Liver (tissue), 3 donors: ENCODE results near the gene R3HCC1L.

Experiments
- EGR1 ChIP-seq, 2 donors: IDR thresholded peaks; 2 replicates each; pipeline ENCODE4 v1.6.1; 2016 to 2018; ENCODE audit warnings: antibody characterized with exemption in 2 of 2, low read depth in 2 of 2
- FOXA1 ChIP-seq: IDR thresholded peaks from 2 replicates; pipeline ENCODE4 v1.6.1; 2016; ENCODE audit warnings: antibody characterized with exemption
- GABPA ChIP-seq, 2 donors: IDR thresholded peaks in 1 of 2; conservative IDR thresholded peaks in 1 of 2; 2 replicates each; pipeline ENCODE4 v1.6.1; 2016; ENCODE audit warnings: antibody characterized with exemption in 2 of 2, mild to moderate bottlenecking in 1 of 2, moderate library complexity in 1 of 2
- HNF4A ChIP-seq, 2 donors: conservative IDR thresholded peaks; 2 replicates each; pipeline ENCODE4 v1.6.1; 2016; ENCODE audit warnings: antibody characterized with exemption in 2 of 2, mild to moderate bottlenecking in 2 of 2
- RAD21 ChIP-seq, 2 donors: IDR thresholded peaks; 2 replicates each; pipeline ENCODE4 v1.6.1; 2016; ENCODE audit warnings: antibody characterized with exemption in 2 of 2, mild to moderate bottlenecking in 2 of 2
- RXRA ChIP-seq, 2 donors: IDR thresholded peaks; 2 replicates each; pipeline ENCODE4 v1.6.1; 2017 to 2018; ENCODE audit warnings: antibody characterized with exemption in 2 of 2, mild to moderate bottlenecking in 1 of 2
- SP1 ChIP-seq: IDR thresholded peaks from 2 replicates; pipeline ENCODE4 v1.6.1; 2018; ENCODE audit warnings: antibody characterized with exemption, mild to moderate bottlenecking
- YY1 ChIP-seq: IDR thresholded peaks from 2 replicates; pipeline ENCODE4 v1.6.1; 2016; ENCODE audit warnings: antibody characterized with exemption, mild to moderate bottlenecking
- TF ChIP-seq, protein P1 (sequence below): fragments of 150-350 bp; IDR thresholded peaks from 2 replicates; pipeline ENCODE4 v1.5.1; 2017; ENCODE audit warnings: improper control_type of control experiment, low read depth, low read length; ENCODE audit not compliant: missing input control
- TF ChIP-seq, protein P2 (sequence below): IDR thresholded peaks from 2 replicates; pipeline ENCODE4 v1.6.1; 2016; ENCODE audit warnings: antibody characterized with exemption
- TF ChIP-seq, protein P3 (sequence below): IDR thresholded peaks from 2 replicates; pipeline ENCODE4 v1.6.1; 2016; ENCODE audit warnings: antibody characterized with exemption
- TF ChIP-seq, protein P4 (sequence below): IDR thresholded peaks from 2 replicates; pipeline ENCODE4 v1.6.1; 2016; ENCODE audit warnings: antibody characterized with exemption, mild to moderate bottlenecking
- donor health status: healthy.
- donor health status: healthy.

DNA sequence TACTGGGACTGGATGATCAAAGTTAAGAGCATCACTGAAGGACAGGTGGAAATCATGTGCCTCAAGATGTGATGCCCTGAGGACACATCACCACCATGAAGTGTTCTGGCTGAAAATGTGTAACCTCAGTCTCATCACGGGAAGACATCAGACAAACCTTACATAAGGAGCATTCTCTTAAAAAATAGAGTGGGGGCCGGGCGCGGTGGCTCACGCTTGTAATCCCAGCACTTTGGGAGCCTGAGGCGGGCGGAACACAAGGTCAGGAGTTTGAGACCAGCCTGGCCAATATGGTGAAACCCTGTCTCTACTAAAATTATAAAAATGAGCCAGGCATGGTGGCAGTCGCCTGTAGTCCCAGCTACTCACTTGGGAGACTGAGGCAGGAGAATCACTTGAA, 67.9 kb downstream of the R3HCC1L start:
- TF ChIP-seq, protein P1, sequence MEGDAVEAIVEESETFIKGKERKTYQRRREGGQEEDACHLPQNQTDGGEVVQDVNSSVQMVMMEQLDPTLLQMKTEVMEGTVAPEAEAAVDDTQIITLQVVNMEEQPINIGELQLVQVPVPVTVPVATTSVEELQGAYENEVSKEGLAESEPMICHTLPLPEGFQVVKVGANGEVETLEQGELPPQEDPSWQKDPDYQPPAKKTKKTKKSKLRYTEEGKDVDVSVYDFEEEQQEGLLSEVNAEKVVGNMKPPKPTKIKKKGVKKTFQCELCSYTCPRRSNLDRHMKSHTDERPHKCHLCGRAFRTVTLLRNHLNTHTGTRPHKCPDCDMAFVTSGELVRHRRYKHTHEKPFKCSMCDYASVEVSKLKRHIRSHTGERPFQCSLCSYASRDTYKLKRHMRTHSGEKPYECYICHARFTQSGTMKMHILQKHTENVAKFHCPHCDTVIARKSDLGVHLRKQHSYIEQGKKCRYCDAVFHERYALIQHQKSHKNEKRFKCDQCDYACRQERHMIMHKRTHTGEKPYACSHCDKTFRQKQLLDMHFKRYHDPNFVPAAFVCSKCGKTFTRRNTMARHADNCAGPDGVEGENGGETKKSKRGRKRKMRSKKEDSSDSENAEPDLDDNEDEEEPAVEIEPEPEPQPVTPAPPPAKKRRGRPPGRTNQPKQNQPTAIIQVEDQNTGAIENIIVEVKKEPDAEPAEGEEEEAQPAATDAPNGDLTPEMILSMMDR, result no peak
- TF ChIP-seq, protein P2, sequence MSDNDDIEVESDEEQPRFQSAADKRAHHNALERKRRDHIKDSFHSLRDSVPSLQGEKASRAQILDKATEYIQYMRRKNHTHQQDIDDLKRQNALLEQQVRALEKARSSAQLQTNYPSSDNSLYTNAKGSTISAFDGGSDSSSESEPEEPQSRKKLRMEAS, result no peak
- TF ChIP-seq GABPA (IDR thresholded peaks at IDR 0.05 in 1 of 2, conservative IDR thresholded peaks at IDR 0.05 in 1 of 2), result no peak
- no peak for TF ChIP-seq RXRA (IDR thresholded peaks at IDR 0.05)
- TF ChIP-seq, protein P3, sequence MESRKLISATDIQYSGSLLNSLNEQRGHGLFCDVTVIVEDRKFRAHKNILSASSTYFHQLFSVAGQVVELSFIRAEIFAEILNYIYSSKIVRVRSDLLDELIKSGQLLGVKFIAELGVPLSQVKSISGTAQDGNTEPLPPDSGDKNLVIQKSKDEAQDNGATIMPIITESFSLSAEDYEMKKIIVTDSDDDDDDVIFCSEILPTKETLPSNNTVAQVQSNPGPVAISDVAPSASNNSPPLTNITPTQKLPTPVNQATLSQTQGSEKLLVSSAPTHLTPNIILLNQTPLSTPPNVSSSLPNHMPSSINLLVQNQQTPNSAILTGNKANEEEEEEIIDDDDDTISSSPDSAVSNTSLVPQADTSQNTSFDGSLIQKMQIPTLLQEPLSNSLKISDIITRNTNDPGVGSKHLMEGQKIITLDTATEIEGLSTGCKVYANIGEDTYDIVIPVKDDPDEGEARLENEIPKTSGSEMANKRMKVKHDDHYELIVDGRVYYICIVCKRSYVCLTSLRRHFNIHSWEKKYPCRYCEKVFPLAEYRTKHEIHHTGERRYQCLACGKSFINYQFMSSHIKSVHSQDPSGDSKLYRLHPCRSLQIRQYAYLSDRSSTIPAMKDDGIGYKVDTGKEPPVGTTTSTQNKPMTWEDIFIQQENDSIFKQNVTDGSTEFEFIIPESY, result no peak
- no peak for TF ChIP-seq HNF4A (conservative IDR thresholded peaks at IDR 0.05)
- TF ChIP-seq, protein P4, sequence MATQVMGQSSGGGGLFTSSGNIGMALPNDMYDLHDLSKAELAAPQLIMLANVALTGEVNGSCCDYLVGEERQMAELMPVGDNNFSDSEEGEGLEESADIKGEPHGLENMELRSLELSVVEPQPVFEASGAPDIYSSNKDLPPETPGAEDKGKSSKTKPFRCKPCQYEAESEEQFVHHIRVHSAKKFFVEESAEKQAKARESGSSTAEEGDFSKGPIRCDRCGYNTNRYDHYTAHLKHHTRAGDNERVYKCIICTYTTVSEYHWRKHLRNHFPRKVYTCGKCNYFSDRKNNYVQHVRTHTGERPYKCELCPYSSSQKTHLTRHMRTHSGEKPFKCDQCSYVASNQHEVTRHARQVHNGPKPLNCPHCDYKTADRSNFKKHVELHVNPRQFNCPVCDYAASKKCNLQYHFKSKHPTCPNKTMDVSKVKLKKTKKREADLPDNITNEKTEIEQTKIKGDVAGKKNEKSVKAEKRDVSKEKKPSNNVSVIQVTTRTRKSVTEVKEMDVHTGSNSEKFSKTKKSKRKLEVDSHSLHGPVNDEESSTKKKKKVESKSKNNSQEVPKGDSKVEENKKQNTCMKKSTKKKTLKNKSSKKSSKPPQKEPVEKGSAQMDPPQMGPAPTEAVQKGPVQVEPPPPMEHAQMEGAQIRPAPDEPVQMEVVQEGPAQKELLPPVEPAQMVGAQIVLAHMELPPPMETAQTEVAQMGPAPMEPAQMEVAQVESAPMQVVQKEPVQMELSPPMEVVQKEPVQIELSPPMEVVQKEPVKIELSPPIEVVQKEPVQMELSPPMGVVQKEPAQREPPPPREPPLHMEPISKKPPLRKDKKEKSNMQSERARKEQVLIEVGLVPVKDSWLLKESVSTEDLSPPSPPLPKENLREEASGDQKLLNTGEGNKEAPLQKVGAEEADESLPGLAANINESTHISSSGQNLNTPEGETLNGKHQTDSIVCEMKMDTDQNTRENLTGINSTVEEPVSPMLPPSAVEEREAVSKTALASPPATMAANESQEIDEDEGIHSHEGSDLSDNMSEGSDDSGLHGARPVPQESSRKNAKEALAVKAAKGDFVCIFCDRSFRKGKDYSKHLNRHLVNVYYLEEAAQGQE, result no peak
- TF ChIP-seq EGR1 (IDR thresholded peaks at IDR 0.05; ENCODE audit: low read depth in 2 of 2), result no peak
- TF ChIP-seq FOXA1, result no peak
- no peak for TF ChIP-seq RAD21 (IDR thresholded peaks at IDR 0.05)
- TF ChIP-seq SP1, result no peak
- no peak for TF ChIP-seq YY1
